Muscle of leg (tissue), 11 donors: ENCODE data around the gene NEURL2. TPM values are rescaled to one million over a fixed set of nuclear protein-coding genes. Genes with fewer than 3 reads are reported as not detected.
A peak's percentile ranks its signal among the peaks of the same experiment; 100 is the strongest.

ENCODE experiments used
- DNase-seq: peaks from one replicate; pipeline ENCODE4 v3.0.0; 2013
- H3K27ac ChIP-seq: one replicate; pipeline ENCODE4 v1.5.1; 2013; ENCODE audit warnings: mild to moderate bottlenecking, low read length, control low read depth
- H3K27me3 ChIP-seq: one replicate; pipeline ENCODE4 v1.6.1; 2013; ENCODE audit warnings: low read length; ENCODE audit not compliant: control insufficient read depth, insufficient read depth
- H3K36me3 ChIP-seq: one replicate; pipeline ENCODE4 v1.6.1; 2013; ENCODE audit warnings: low read length; ENCODE audit not compliant: control insufficient read depth, insufficient read depth
- H3K4me1 ChIP-seq: one replicate; pipeline ENCODE4 v1.6.1; 2013; ENCODE audit warnings: low read length; ENCODE audit not compliant: control insufficient read depth, insufficient read depth
- H3K4me3 ChIP-seq: one replicate; pipeline ENCODE4 v1.5.1; 2013; ENCODE audit warnings: low read length, control low read depth
- H3K9me3 ChIP-seq: replicated peaks from 2 replicates; pipeline ENCODE4 v1.6.1; 2013; ENCODE audit warnings: low read depth, low read length; ENCODE audit not compliant: control insufficient read depth
- WGBS: methylation state at CpG from one replicate; pipeline ENCODE4 v1.1.5; 2013; ENCODE audit warnings: missing lambda C conversion rate; ENCODE audit not compliant: insufficient coverage; 5-methylcytosine and 5-hydroxymethylcytosine counted together
- polyA plus RNA-seq, 8 donors: library from polyadenylated mRNA; unstranded; fragments of 120-200 nt; gene quantifications; one replicate each; pipeline versions ENCODE4 v1.2.1 to v1.2.3, GENCODE V29; 2013; ENCODE audit warnings: inconsistent platforms in 1 of 8, low replicate concordance in 1 of 8; ENCODE audit not compliant: insufficient read length in 8 of 8, insufficient read depth in 1 of 8
- total RNA-seq: library from RNA; stranded (reverse); fragments of 120-200 nt; gene quantifications from one replicate; pipeline ENCODE4 v1.2.4, GENCODE V29; 2013

NEURL2 gene
- total and polyA plus RNA-seq, 9 donors, result 10.3 to 18.8 (median 15.4) TPM

DNA sequence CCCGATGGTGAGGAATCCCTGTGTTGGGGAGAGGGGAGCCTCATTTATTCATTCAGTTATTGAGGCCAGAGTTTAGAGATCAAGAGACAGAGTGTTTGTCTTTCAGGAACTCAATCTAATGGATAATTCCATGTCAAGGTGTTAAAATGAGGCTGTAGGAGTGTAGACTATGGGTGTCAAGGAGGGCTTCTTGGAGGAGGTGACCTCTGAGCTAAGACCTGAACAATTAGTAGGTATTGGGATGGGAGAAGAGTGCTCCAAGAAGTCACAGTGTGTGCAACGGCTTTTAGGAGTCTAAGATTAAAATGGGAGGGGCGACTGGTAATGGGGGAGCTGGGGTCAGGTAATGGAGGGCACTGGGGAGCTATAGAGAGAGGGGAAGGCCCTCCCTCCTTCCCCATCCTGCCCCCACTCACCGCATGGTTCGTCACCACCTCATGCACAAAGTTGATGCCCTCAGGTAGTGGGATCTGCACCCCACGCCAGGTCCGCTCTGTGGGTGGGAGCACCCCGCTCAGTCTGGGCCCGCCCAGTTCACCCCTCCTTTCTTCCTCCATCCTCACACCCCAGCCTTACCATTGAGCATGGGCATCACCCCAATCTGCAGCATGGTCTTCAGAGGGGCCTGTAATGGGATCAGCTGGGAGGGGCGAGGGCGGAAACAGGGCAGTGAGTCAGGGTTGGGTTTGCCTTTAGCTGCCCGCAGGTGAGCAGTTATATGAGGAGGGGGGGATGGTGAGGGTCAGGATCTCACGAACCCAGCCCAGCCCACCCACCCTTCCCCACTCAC lies 8.2 kb upstream of the NEURL2 start:
- Histone ChIP-seq H3K36me3 (peaks cover 51% of the 10 kb centered on the region), H3K27ac (no peak overlapping the region), H3K4me1 (no peaks in the 10 kb centered on the region), H3K9me3 (no peaks in the 10 kb centered on the region), H3K27me3 (no peaks in the 10 kb centered on the region), H3K4me3 (no peak overlapping the region)
- no peak for DNase-seq
- 100% methylated on average over 1 of the region's 13 CpGs for WGBS

DNA sequence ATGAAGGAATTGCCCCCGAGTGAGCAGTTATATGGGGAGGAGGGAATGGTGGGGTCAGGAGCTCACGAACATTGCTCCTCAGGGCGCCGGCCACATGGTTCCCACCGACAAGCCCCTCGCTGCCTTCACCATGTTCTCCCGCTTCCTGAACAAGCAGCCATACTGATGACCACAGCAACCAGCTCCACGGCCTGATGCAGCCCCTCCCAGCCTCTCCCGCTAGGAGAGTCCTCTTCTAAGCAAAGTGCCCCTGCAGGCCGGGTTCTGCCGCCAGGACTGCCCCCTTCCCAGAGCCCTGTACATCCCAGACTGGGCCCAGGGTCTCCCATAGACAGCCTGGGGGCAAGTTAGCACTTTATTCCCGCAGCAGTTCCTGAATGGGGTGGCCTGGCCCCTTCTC lies 7.3 kb upstream of the NEURL2 start:
- WGBS, result 72% methylated on average over 10 of the region's 12 CpGs
- H3K27me3 ChIP-seq, result no peaks in the 10 kb centered on the region
- H3K9me3 ChIP-seq, result no peaks in the 10 kb centered on the region
- no peak overlapping the region for H3K27ac ChIP-seq
- H3K4me1 ChIP-seq, result no peaks in the 10 kb centered on the region
- H3K36me3 ChIP-seq, result peaks cover 60% of the 10 kb centered on the region
- H3K4me3 ChIP-seq, result no peak overlapping the region
- DNase-seq, result no peak

GRCh38 chr20:45897692-45898091 lies 6.7 kb upstream of the NEURL2 start:
- H3K4me1 ChIP-seq, result no peaks in the 10 kb centered on the region
- H3K36me3 ChIP-seq, result peaks cover 66% of the 10 kb centered on the region
- H3K27ac ChIP-seq, result no peak overlapping the region
- no peak for DNase-seq
- WGBS, result 96% methylated on average over 7 of the region's 7 CpGs
- H3K4me3 ChIP-seq, result no peak overlapping the region
- H3K27me3 ChIP-seq, result no peaks in the 10 kb centered on the region
- H3K9me3 ChIP-seq, result no peaks in the 10 kb centered on the region

GRCh38 chr20:45897289-45897688 lies 6.3 kb upstream of the NEURL2 start:
- WGBS, result no CpG with 5 or more reads among the region's 2 CpGs
- Histone ChIP-seq H3K4me3 (no peak overlapping the region), H3K4me1 (peaks cover under 1% of the 10 kb centered on the region), H3K27ac (no peak overlapping the region), H3K36me3 (peaks cover 68% of the 10 kb centered on the region), H3K27me3 (no peaks in the 10 kb centered on the region), H3K9me3 (no peaks in the 10 kb centered on the region)
- no peak for DNase-seq

DNA sequence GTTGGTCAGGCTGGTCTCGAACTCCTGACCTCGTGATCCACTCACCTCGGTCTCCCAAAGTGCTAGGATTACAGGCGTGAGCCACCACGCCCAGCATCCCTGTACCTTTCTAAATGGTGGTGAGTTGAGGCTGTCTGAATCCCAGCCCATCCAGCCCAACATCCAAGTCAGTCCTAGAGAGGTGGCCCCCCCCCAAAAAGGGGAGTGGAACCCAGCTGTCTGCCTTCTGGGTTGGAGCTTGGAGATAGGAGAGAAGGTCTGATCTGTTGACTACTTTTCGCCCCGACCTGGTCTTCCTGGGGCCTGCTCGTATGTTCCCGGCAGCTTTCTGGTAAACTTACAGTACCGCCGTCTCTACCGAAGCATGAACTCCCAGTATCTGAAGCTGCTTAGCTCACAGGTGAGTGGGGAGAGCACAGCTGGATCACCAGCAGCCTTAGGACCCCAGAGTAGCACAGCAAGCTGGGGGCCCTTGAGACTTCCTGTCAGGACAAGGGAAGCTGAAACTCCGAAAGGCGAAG lies 5.7 kb upstream of the NEURL2 start:
- DNase-seq, result no peak
- H3K27me3 ChIP-seq, result no peaks in the 10 kb centered on the region
- no peaks in the 10 kb centered on the region for H3K9me3 ChIP-seq
- H3K4me1 ChIP-seq, result peaks cover 6% of the 10 kb centered on the region
- WGBS, result 92% methylated on average over 9 of the region's 14 CpGs
- H3K4me3 ChIP-seq, result no peak overlapping the region
- no peak overlapping the region for H3K27ac ChIP-seq
- H3K36me3 ChIP-seq, result peaks cover 68% of the 10 kb centered on the region

DNA sequence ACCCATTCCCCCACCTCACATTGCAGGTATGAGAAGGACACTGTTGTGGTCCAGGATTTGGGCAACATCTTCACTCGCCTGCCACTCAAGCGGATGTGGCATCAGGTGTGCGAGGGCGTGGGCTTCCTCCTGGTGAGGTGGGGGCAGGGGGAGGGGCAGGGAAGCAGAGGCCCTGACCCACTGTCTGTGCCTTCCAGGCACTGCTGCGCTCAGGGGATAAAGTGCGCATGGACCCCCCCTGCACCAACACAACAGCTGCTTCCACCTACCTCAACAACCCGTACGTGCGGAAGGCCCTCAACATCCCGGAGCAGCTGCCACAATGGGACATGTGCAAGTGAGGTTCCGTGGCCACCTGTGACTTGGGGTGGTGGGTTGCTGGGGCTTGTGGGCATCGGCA lies 3.8 kb upstream of the NEURL2 start:
- Histone ChIP-seq H3K4me3 (no peak overlapping the region), H3K27ac (no peak overlapping the region), H3K4me1 (peaks cover 12% of the 10 kb centered on the region), H3K9me3 (no peaks in the 10 kb centered on the region), H3K27me3 (no peaks in the 10 kb centered on the region), H3K36me3 (peaks cover 68% of the 10 kb centered on the region)
- WGBS, result no CpG with 5 or more reads among the region's 12 CpGs
- no peak for DNase-seq

GRCh38 chr20:45893831-45894230 lies 2.8 kb upstream of the NEURL2 start:
- no peaks in the 10 kb centered on the region for H3K9me3 ChIP-seq
- no peak overlapping the region for H3K27ac ChIP-seq
- no peak for DNase-seq
- no peak overlapping the region for H3K4me3 ChIP-seq
- peaks cover 18% of the 10 kb centered on the region for H3K4me1 ChIP-seq
- WGBS, result 83% methylated on average over 1 of the region's 4 CpGs
- H3K27me3 ChIP-seq, result no peaks in the 10 kb centered on the region
- peaks cover 64% of the 10 kb centered on the region for H3K36me3 ChIP-seq

- peaks cover 23% of the 10 kb centered on the region for H3K4me1 ChIP-seq
- H3K36me3 ChIP-seq, result peaks cover 64% of the 10 kb centered on the region
- H3K27ac ChIP-seq, result no peak overlapping the region
- H3K9me3 ChIP-seq, result no peaks in the 10 kb centered on the region
- H3K27me3 ChIP-seq, result no peaks in the 10 kb centered on the region
- no CpG with 5 or more reads among the region's 4 CpGs for WGBS
- no peak for DNase-seq
- no peak overlapping the region for H3K4me3 ChIP-seq
Observed at GRCh38 chr20:45892828-45893500, 2.0 kb upstream of the NEURL2 start.

DNA sequence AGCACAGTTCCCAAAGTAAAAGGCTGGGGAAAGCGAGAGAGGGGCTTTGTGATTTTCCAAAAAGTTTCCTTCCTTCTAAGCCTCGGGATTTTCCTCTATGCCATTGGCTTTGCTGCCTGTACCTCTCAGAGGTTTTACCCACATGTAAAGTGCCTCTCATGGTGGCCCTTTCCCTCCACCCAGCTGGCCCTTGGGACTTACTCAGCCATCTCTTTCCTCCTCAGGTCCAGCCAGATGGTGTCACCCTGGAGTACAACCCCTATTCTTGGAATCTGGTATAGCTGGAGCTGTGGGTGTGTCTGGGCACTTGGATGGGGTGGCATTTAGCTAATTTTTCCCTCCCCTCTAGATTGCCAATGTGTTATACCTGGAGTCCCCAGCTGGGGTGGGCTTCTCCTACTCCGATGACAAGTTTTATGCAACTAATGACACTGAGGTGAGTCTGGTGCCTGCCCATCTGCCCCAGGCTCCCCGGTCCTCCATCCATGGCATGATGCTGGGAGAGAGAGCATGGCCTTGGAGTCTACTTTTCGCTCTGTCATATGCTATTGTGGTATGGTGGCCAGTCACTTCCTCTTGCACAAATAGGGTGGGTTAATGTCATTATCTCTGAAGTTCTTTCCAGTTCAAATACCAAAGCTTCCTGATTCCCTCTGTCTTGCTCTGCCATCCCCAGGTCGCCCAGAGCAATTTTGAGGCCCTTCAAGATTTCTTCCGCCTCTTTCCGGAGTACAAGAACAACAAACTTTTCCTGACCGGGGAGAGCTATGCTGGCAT lies 1.2 kb upstream of the NEURL2 start:
- no peaks in the 10 kb centered on the region for H3K9me3 ChIP-seq
- WGBS, result 85% methylated on average over 4 of the region's 9 CpGs
- peaks cover 57% of the 10 kb centered on the region for H3K36me3 ChIP-seq
- DNase-seq, result no peak
- peaks cover 23% of the 10 kb centered on the region for H3K4me1 ChIP-seq
- peak overlapping the region; percentile 90 for H3K4me3 ChIP-seq
- H3K27ac ChIP-seq, result no peak overlapping the region
- no peaks in the 10 kb centered on the region for H3K27me3 ChIP-seq
